ENCODE data around the gene FSIP1. TPM values are rescaled to one million over a fixed set of nuclear protein-coding genes. Genes with fewer than 3 reads are reported as not detected.

Gene FSIP1
- total RNA-seq, 4 donors from 2014 or later, result 0.20 to 1.5 (median 0.42) TPM

GRCh38 chr15:39609166-39609916, 173.3 kb downstream of the FSIP1 start:
- H3K27ac ChIP-seq, result no peak overlapping the region
- WGBS, 2 donors, result 69 to 73% methylated on average over 3 to 4 of the region's 4 CpGs
- TF ChIP-seq EP300 (IDR thresholded peaks at IDR 0.05) (no peak), CTCF (IDR thresholded peaks at IDR 0.05) (no peak), POLR2A (IDR thresholded peaks at IDR 0.05) (no peak)
- no peaks in the 10 kb centered on the region for H3K27me3 ChIP-seq
- peaks cover 0 to 42% (median 3%) of the 10 kb centered on the region in 4 donors for H3K9me3 ChIP-seq
- no peaks in the 10 kb centered on the region for H3K4me1 ChIP-seq
- no peak for DNase-seq (ENCODE audit: low spot score in 2 of 2)
- H3K4me3 ChIP-seq, result no peak overlapping the region
- no peaks in the 10 kb centered on the region for H3K36me3 ChIP-seq

- Histone ChIP-seq H3K27ac (no peak overlapping the region), H3K4me1 (no peaks in the 10 kb centered on the region), H3K4me3 (no peak overlapping the region), H3K27me3 (no peaks in the 10 kb centered on the region), H3K36me3 (no peaks in the 10 kb centered on the region), H3K9me3 (peaks cover 0 to 35% (median 3%) of the 10 kb centered on the region in 4 donors)
- no peak for TF ChIP-seq CTCF (IDR thresholded peaks at IDR 0.05)
- no peak for TF ChIP-seq EP300 (IDR thresholded peaks at IDR 0.05)
- no peak for TF ChIP-seq POLR2A (IDR thresholded peaks at IDR 0.05)
- 71 to 74% methylated on average over 2 of the region's 2 CpGs for WGBS, 2 donors
- no peak for DNase-seq (ENCODE audit: low spot score in 2 of 2)
Measured at GRCh38 chr15:39608185-39609139, 174.2 kb downstream of the FSIP1 start.

- Histone ChIP-seq H3K4me1 (no peaks in the 10 kb centered on the region), H3K36me3 (no peaks in the 10 kb centered on the region), H3K4me3 (no peak overlapping the region), H3K27ac (no peak overlapping the region), H3K27me3 (no peaks in the 10 kb centered on the region), H3K9me3 (peaks cover 0 to 9% (median 3%) of the 10 kb centered on the region in 4 donors)
- DNase-seq (ENCODE audit: low spot score in 2 of 2), result no peak
- WGBS, 2 donors, result 39 to 46% methylated on average over 1 of the region's 1 CpG
- no peak for TF ChIP-seq EP300 (IDR thresholded peaks at IDR 0.05)
- TF ChIP-seq CTCF (IDR thresholded peaks at IDR 0.05), result no peak
- TF ChIP-seq POLR2A (IDR thresholded peaks at IDR 0.05), result no peak
Measured at GRCh38 chr15:39605146-39605545, 177.5 kb downstream of the FSIP1 start.

- TF ChIP-seq POLR2A (IDR thresholded peaks at IDR 0.05) (no peak), EP300 (IDR thresholded peaks at IDR 0.05) (no peak), CTCF (IDR thresholded peaks at IDR 0.05) (no peak)
- H3K4me3 ChIP-seq, result no peak overlapping the region
- DNase-seq (ENCODE audit: low spot score in 2 of 2), result no peak
- no peaks in the 10 kb centered on the region for H3K27me3 ChIP-seq
- H3K27ac ChIP-seq, result no peak overlapping the region
- H3K9me3 ChIP-seq, result no peaks in the 10 kb centered on the region
- no peaks in the 10 kb centered on the region for H3K36me3 ChIP-seq
- peaks cover 0 to 6% (median 0%) of the 10 kb centered on the region in 4 donors for H3K4me1 ChIP-seq
- 84 to 91% methylated on average over 5 of the region's 5 CpGs for WGBS, 2 donors
Measured at GRCh38 chr15:39602143-39602542, 180.5 kb downstream of the FSIP1 start.

Measured in tibial nerve (tissue), 4 donors.